H1 (cell line): ENCODE data around the gene PRC1. TPM values are rescaled to one million over a fixed set of nuclear protein-coding genes. Genes with fewer than 3 reads are reported as not detected.
A peak's percentile ranks its signal among the peaks of the same experiment; 100 is the strongest.

Experiments used
- CTCF ChIA-PET: fragments of 300-600 bp; sonication (Branson Sonifier 250); formaldehyde crosslinking; loops from one replicate; lab custom pipeline; 2021; ENCODE audit not compliant: partially characterized antibody; lab: Charles Lee
- POLR2A ChIA-PET: fragments of 300-600 bp; sonication (Branson Sonifier 250); formaldehyde crosslinking; loops from one replicate; lab custom pipeline; 2021; ENCODE audit warnings: inconsistent platforms; ENCODE audit not compliant: partially characterized antibody; lab: Charles Lee
- DNase-seq, 2 experiments: peaks; one replicate each; pipeline versions ENCODE4 v3.0.0 to v3.0.0-alpha.2; 2010 to 2022; ENCODE audit warnings: low spot score in 2 of 2, low read depth in 1 of 2, mixed read lengths in 1 of 2
- FAIRE-seq: peaks from 2 replicates; lab custom pipeline; 2011; peaks lifted over from hg19 to GRCh38; lab: Jason Lieb, UNC
- H2AFZ ChIP-seq: 2 replicates; pipeline ENCODE4 v1.8.1; 2012; ENCODE audit warnings: low read length, inconsistent platforms
- H2AK5ac ChIP-seq: 2 replicates; pipeline ENCODE4 v1.6.1; 2013; ENCODE audit warnings: low read depth, low read length
- H2BK120ac ChIP-seq: replicated peaks from 2 replicates; pipeline ENCODE3; 2013; ENCODE audit warnings: low read depth, low read length, inconsistent platforms
- H2BK12ac ChIP-seq: 2 replicates; pipeline ENCODE4 v1.6.1; 2013; ENCODE audit warnings: low read depth, low read length
- H2BK15ac ChIP-seq: 2 replicates; pipeline ENCODE4 v1.6.1; 2013; ENCODE audit warnings: low read length
- H2BK20ac ChIP-seq: 2 replicates; pipeline ENCODE4 v1.6.1; 2013; ENCODE audit warnings: low read length
- H2BK5ac ChIP-seq: 2 replicates; pipeline ENCODE4 v1.6.1; 2013; ENCODE audit warnings: low read depth, low read length
- H3K14ac ChIP-seq: 2 replicates; pipeline ENCODE4 v1.6.1; 2013; ENCODE audit warnings: inconsistent platforms; ENCODE audit not compliant: insufficient read length
- H3K18ac ChIP-seq: 2 replicates; pipeline ENCODE4 v1.6.1; 2013; ENCODE audit warnings: low read length; ENCODE audit errors: extremely low read depth
- H3K23ac ChIP-seq: 2 replicates; pipeline ENCODE4 v1.6.1; 2013; ENCODE audit warnings: inconsistent platforms; ENCODE audit not compliant: insufficient read length
- H3K23me2 ChIP-seq: 2 replicates; pipeline ENCODE4 v1.6.1; 2013; ENCODE audit warnings: low read depth, low read length
- H3K27ac ChIP-seq: 2 replicates; pipeline ENCODE4 v1.6.1; 2011; ENCODE audit warnings: low read depth, low read length, inconsistent platforms
- H3K27me3 ChIP-seq, 4 experiments: replicated peaks in 1 of 4; 1 replicate in 1 of 4; 2 replicates in 3 of 4; pipeline versions ENCODE4 v1.6.1 to v1.8.1; 2011 to 2013; ENCODE audit warnings: low read length in 3 of 4, mild to moderate bottlenecking in 3 of 4, inconsistent platforms in 2 of 4, mixed read lengths in 2 of 4, moderate library complexity in 1 of 4; ENCODE audit not compliant: control insufficient read depth in 3 of 4, insufficient read depth in 3 of 4; ENCODE audit errors: extremely low read depth in 1 of 4
- H3K36me3 ChIP-seq, 4 experiments: 2 replicates each; pipeline versions ENCODE4 v1.6.1 to v1.8.1; 2011 to 2013; ENCODE audit warnings: mild to moderate bottlenecking in 4 of 4, low read length in 3 of 4, moderate library complexity in 2 of 4, control low read depth in 1 of 4, inconsistent platforms in 1 of 4; ENCODE audit not compliant: insufficient read depth in 4 of 4, control insufficient read depth in 2 of 4
- H3K4ac ChIP-seq: replicated peaks from 2 replicates; pipeline ENCODE3; 2013; ENCODE audit warnings: low read length, low read depth, mixed read lengths, inconsistent platforms; ENCODE audit not compliant: insufficient read length
- H3K4me1 ChIP-seq, 4 experiments: replicated peaks in 1 of 4; 1 replicate in 1 of 4; 2 replicates in 3 of 4; pipeline versions ENCODE4 v1.6.1 to v1.8.1; 2011 to 2013; ENCODE audit warnings: low read length in 3 of 4, inconsistent platforms in 2 of 4, mixed read lengths in 1 of 4; ENCODE audit not compliant: insufficient read depth in 4 of 4, control insufficient read depth in 3 of 4
- H3K4me2 ChIP-seq, 2 experiments: 2 replicates each; pipeline versions ENCODE4 v1.6.1 to v1.8.1; 2011 to 2013; ENCODE audit warnings: low read depth in 2 of 2, low read length in 2 of 2, control low read depth in 1 of 2, inconsistent platforms in 1 of 2, mild to moderate bottlenecking in 1 of 2; ENCODE audit not compliant: insufficient read depth in 1 of 2
- H3K4me3 ChIP-seq, 4 experiments: fragments of 200-600, 300-600 bp in 1 of 4; sonication (generic), shearing (Covaris generic), sonication (Bioruptor Twin) in 1 of 4; 2 replicates each; pipeline versions ENCODE4 v1.5.1 to v1.8.1; 2011 to 2016; ENCODE audit warnings: low read length in 4 of 4, low read depth in 3 of 4, control low read depth in 2 of 4, inconsistent platforms in 2 of 4, mild to moderate bottlenecking in 2 of 4, mixed read lengths in 1 of 4, moderate library complexity in 1 of 4; ENCODE audit not compliant: insufficient read depth in 2 of 4; ENCODE audit errors: extremely low read depth in 1 of 4
- H3K56ac ChIP-seq: replicated peaks from 2 replicates; pipeline ENCODE3; 2013; ENCODE audit warnings: low read depth, mild to moderate bottlenecking, mixed read lengths, low read length, inconsistent platforms; ENCODE audit not compliant: insufficient read length
- H3K79me1 ChIP-seq: 2 replicates; pipeline ENCODE4 v1.6.1; 2013; ENCODE audit warnings: low read depth, low read length, control low read depth
- H3K79me2 ChIP-seq, 2 experiments: 2 replicates each; pipeline versions ENCODE4 v1.6.1 to v1.8.1; 2012 to 2013; ENCODE audit warnings: low read length in 2 of 2, mild to moderate bottlenecking in 2 of 2, inconsistent platforms in 1 of 2; ENCODE audit not compliant: insufficient read depth in 2 of 2, control insufficient read depth in 1 of 2
- H3K9ac ChIP-seq, 4 experiments: replicated peaks in 1 of 4; 1 replicate in 1 of 4; 2 replicates in 3 of 4; pipeline versions ENCODE4 v1.6.1 to v1.8.1; 2011 to 2013; ENCODE audit warnings: low read depth in 3 of 4, low read length in 3 of 4, control low read depth in 2 of 4, mild to moderate bottlenecking in 2 of 4, moderate library complexity in 2 of 4, inconsistent platforms in 1 of 4; ENCODE audit errors: extremely low read depth in 1 of 4
- H3K9me3 ChIP-seq, 2 experiments: 2 replicates each; pipeline versions ENCODE4 v1.6.1 to v1.8.1; 2012 to 2013; ENCODE audit warnings: mild to moderate bottlenecking in 2 of 2, moderate library complexity in 2 of 2, control low read depth in 1 of 2, inconsistent platforms in 1 of 2, low read depth in 1 of 2, low read length in 1 of 2, mixed read lengths in 1 of 2; ENCODE audit not compliant: insufficient read depth in 2 of 2
- H4K20me1 ChIP-seq, 2 experiments: replicated peaks in 1 of 2; 2 replicates each; pipeline versions ENCODE3 to v1.8.1; 2011 to 2013; ENCODE audit warnings: inconsistent platforms in 2 of 2, low read length in 2 of 2, mild to moderate bottlenecking in 1 of 2; ENCODE audit not compliant: insufficient read depth in 2 of 2, control insufficient read depth in 1 of 2
- H4K5ac ChIP-seq: 2 replicates; pipeline ENCODE4 v1.6.1; 2013; ENCODE audit warnings: low read length, low read depth, mixed read lengths, inconsistent platforms; ENCODE audit not compliant: insufficient read length
- H4K8ac ChIP-seq: 2 replicates; pipeline ENCODE4 v1.8.0; 2013; ENCODE audit warnings: mild to moderate bottlenecking, moderate library complexity, low read length, inconsistent platforms; ENCODE audit not compliant: insufficient read depth; ENCODE audit errors: extremely low read depth
- H4K91ac ChIP-seq: replicated peaks from 2 replicates; pipeline ENCODE3; 2013; ENCODE audit warnings: low read length, mixed read lengths, inconsistent platforms; ENCODE audit not compliant: insufficient read length
- CBX8 ChIP-seq: fragments of 300-800, 300-1000 bp; sonication (generic); IDR thresholded peaks from 2 replicates; pipeline ENCODE4 v1.7.1; 2016; ENCODE audit warnings: low read depth, low read length, borderline replicate concordance
- CREB1 ChIP-seq: IDR thresholded peaks from 2 replicates; pipeline ENCODE4 v1.6.1; 2012; ENCODE audit warnings: inconsistent platforms
- CTBP2 ChIP-seq: IDR thresholded peaks from 2 replicates; pipeline ENCODE4 v1.7.0; 2011; ENCODE audit warnings: borderline replicate concordance, mild to moderate bottlenecking, moderate library complexity, mixed read lengths, low read length; ENCODE audit not compliant: insufficient read depth, insufficient read length
- E2F6 ChIP-seq: IDR thresholded peaks from 2 replicates; pipeline ENCODE4 v1.6.1; 2012; ENCODE audit warnings: inconsistent platforms
- HDAC2 ChIP-seq, 2 experiments: fragments of 300-600 bp in 1 of 2; sonication (generic) in 1 of 2; IDR thresholded peaks; 2 replicates each; pipeline ENCODE4 v1.6.1; 2011 to 2012; ENCODE audit warnings: low read depth in 2 of 2, low read length in 2 of 2, mild to moderate bottlenecking in 2 of 2, moderate library complexity in 2 of 2, borderline replicate concordance in 1 of 2, inconsistent platforms in 1 of 2
- JUND ChIP-seq: IDR thresholded peaks from 2 replicates; pipeline ENCODE4 v1.6.1; 2011; ENCODE audit warnings: mild to moderate bottlenecking, improper control_type of control experiment, low read length
- MAX ChIP-seq: IDR thresholded peaks from 2 replicates; pipeline ENCODE4 v1.6.1; 2012; ENCODE audit warnings: inconsistent platforms
- POLR2AphosphoS5 ChIP-seq: IDR thresholded peaks from 2 replicates; pipeline ENCODE4 v1.6.1; 2011; ENCODE audit warnings: low read depth, low read length
- POU5F1 ChIP-seq: IDR thresholded peaks from 2 replicates; pipeline ENCODE4 v1.6.1; 2011; ENCODE audit warnings: low read depth, mild to moderate bottlenecking, low read length, moderate library complexity
- RNF2 ChIP-seq: fragments of 200-900, 300-1000 bp; sonication (generic); IDR thresholded peaks from 2 replicates; pipeline ENCODE4 v1.7.1; 2016; ENCODE audit warnings: borderline replicate concordance, low read depth, mild to moderate bottlenecking, antibody characterized with exemption, low read length; ENCODE audit not compliant: poor library complexity, severe bottlenecking; ENCODE audit errors: missing control alignments
- SIX5 ChIP-seq: IDR thresholded peaks from 2 replicates; pipeline ENCODE4 v1.6.1; 2011; ENCODE audit warnings: mild to moderate bottlenecking, low read depth, low read length
- WGBS, 2 experiments: shearing (Covaris generic) in 1 of 2; methylation state at CpG; one replicate each; pipeline versions ENCODE4 v1.1.6 to v1.1.7; 2013 to 2015; ENCODE audit warnings: low lambda C conversion rate in 2 of 2, mixed read lengths in 2 of 2, inconsistent platforms in 1 of 2, low coverage in 1 of 2, missing lambda C conversion rate in 1 of 2; ENCODE audit not compliant: insufficient replicate concordance in 2 of 2, insufficient coverage in 1 of 2, insufficient read length in 1 of 2; ENCODE audit errors: extremely low coverage in 1 of 2, missing lambda C conversion rate in 1 of 2; 5-methylcytosine and 5-hydroxymethylcytosine counted together
- polyA plus RNA-seq, 7 experiments: library from polyadenylated mRNA; depleted of rRNA in 3 of 7; stranded (reverse) in 5 of 7; unstranded in 2 of 7; fragments of >200 nt in 5 of 7; fragments of 200-250 nt in 2 of 7; gene quantifications; 1 replicate in 5 of 7; 2 replicates in 1 of 7; 4 replicates in 1 of 7; pipeline versions ENCODE4 v1.2.1 to v1.2.3, GENCODE V29; 2011 to 2013; ENCODE audit warnings: missing spikeins in 2 of 7, mixed read lengths in 2 of 7
- total RNA-seq: library from RNA; stranded (reverse); fragmentation: NEBNext Ultra II Directional; extraction: Animal tissue kit (Norgen Biotek cat#: 25700); gene quantifications from 2 replicates; pipeline ENCODE4 v1.2.1, GENCODE V29; 2021

Gene PRC1
- total and polyA plus RNA-seq, 2 of the 8 experiments (the other 6 are each of a cell fraction or from before 2014, with no cell fraction given) = 90.7 to 181 TPM

- Histone ChIP-seq H3K4me2 (peak overlapping the region; percentile 11 to 26; a peak in 2 of 4 replicates), H3K27ac (no peak overlapping the region), H2BK120ac (no peak overlapping the region), H3K9me3 (no peaks in the 10 kb centered on the region), H2BK12ac (no peak overlapping the region), H4K20me1 (peaks cover 11 to 12% of the 10 kb centered on the region in 2 experiments), H3K27me3 (no peaks in the 10 kb centered on the region), H4K8ac (no peak overlapping the region), H3K56ac (no peak overlapping the region), H3K23me2 (peaks cover 9% of the 10 kb centered on the region), H3K4me1 (peaks cover 0 to 5% (median 2%) of the 10 kb centered on the region in 4 experiments; a peak in 1 of 7 replicates), H3K14ac (no peak overlapping the region), H2AFZ (no peak overlapping the region), H3K23ac (no peak overlapping the region), H4K91ac (no peak overlapping the region), H2BK15ac (no peak overlapping the region), H3K9ac (no peak overlapping the region; a peak in 1 of 7 replicates), H3K79me2 (peaks cover 29 to 83% of the 10 kb centered on the region in 2 experiments), H3K4ac (no peak overlapping the region), H3K79me1 (peaks cover 6% of the 10 kb centered on the region), H2BK20ac (no peak overlapping the region), H2BK5ac (no peak overlapping the region), H3K36me3 (no peaks in the 10 kb centered on the region), H3K4me3 (no peak overlapping the region), H4K5ac (no peak overlapping the region), H3K18ac (no peak overlapping the region; the same call in 1 of the 2 replicates), H2AK5ac (no peak overlapping the region)
- DNase-seq (no peak), FAIRE-seq (no peak)
- 89% methylated on average over 6 of the region's 6 CpGs; no CpG with 5 or more reads in 1 of the 2 experiments for WGBS, 2 experiments
- CTCF ChIA-PET = interaction anchor here (1.3 to 2.2 kb wide), 2 partner anchors 34 to 57 kb away, joined by 3 to 5 read pairs; partner anchors contain the start of gene UNC45A
- POLR2A ChIA-PET = no interaction called here
- no peak for TF ChIP-seq HDAC2 (IDR thresholded peaks at IDR 0.05; ENCODE audit: borderline replicate concordance in 1 of 2, low read depth in 2 of 2, low read length in 2 of 2)
- TF ChIP-seq POU5F1 = no peak
- TF ChIP-seq RNF2 = no peak
- no peak for TF ChIP-seq CTBP2
- no peak for TF ChIP-seq JUND
- TF ChIP-seq CREB1 = no peak
- TF ChIP-seq MAX = no peak
- no peak for TF ChIP-seq SIX5
- no peak for TF ChIP-seq POLR2AphosphoS5
- no peak for TF ChIP-seq CBX8
- no peak for TF ChIP-seq E2F6
These were observed 2.6 kb downstream of the PRC1 start for GRCh38 chr15:90991587-90992285.
